GM12875 (cell line): ENCODE measurements around the gene LTA4H.

Experiments
- H3K4me3 ChIP-seq: one replicate; pipeline ENCODE4 v1.5.1; 2011; ENCODE audit warnings: low read depth, low read length, control low read depth
- CTCF ChIP-seq: IDR thresholded peaks from 2 replicates; pipeline ENCODE4 v1.5.1; 2011; ENCODE audit warnings: low read depth, mild to moderate bottlenecking, control low read depth, inconsistent platforms, low read length, moderate library complexity, borderline replicate concordance; ENCODE audit not compliant: insufficient read depth

The LTA4H gene

GRCh38 chr12:96048393-96048969 is 13.1 kb upstream of the LTA4H start:
- TF ChIP-seq CTCF = no peak
- H3K4me3 ChIP-seq = no peak overlapping the region

DNA sequence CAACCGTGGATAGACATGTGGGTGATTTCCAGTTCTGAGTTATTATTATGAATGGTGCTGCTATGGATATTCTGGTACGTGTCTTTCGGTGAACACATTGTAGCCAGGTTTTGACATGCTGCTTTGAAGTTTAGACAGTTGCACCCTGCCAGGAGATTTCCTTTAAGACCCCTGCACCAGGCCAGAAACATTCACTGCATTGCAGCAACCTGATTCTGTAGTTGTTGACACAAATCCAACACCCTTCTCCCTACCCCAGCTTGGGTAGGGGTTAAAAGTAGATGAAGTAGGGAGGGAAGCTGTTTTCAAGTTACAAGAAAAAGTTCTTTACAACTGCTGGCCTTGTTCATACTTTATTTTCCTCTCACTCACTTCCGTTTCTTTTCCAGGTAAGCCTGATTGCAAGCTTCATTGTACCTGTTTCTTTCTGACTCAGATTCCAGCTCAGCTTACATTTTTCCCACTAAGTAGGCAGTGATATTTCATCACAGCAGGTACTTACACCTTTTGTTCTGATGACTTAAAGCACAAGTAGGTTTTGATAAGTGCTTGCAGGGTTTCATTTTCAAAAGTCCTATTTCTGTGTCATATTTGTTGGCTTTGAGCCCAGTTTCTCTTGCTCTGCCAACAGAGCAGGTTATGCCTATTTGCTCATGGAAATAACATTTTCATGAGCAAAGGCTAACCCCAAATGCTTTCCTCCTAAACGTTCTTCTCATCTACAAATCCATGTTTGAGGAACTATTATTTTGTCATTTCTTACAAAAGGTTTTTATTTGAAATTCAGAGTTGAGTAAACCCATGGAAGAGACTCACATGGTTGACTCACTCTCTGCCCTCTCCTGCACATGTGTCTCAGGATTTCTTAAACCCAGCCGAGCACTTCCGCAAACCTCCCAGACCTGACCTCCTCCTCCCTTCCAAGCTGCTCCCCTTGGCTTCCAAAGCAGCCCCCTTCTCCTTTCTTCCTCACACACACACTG is 12.1 kb upstream of the LTA4H start:
- H3K4me3 ChIP-seq = no peak overlapping the region
- no peak for TF ChIP-seq CTCF

DNA sequence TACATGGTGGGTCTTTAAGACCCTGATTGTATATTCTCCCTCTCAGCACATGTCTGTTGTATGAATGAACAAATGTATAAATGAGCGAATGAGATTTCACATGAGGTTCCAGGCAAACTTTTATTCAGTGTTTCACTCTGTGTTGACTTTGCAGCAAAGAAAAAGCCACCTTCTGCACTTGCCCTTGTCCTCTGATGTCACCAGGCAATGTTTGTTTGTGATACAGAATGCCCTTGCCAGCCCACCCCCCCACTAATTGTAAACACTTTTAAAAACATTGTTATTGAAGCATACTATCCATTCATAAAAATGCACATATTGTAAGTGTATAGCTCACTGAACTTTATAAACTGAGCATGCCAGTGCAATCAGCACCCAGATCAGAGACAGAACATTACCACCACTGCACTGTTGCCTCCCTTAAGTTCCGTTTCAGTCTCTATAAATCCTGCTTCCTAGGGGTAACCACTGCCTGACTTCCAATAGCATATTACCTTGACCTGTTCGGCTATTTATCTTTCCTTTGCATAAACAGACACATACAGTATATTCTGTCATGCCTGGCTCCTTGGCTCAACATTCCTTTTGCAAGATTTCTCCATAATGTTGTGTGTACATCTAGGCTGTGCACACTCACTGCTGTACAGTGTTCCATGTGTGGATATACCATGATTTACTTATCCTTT is 11.3 kb upstream of the LTA4H start:
- no peak for TF ChIP-seq CTCF
- H3K4me3 ChIP-seq = no peak overlapping the region

- no peak for TF ChIP-seq CTCF
Measured at GRCh38 chr12:96045566-96045965, 10.2 kb upstream of the LTA4H start.

GRCh38 chr12:96044943-96045290 is 9.5 kb upstream of the LTA4H start:
- TF ChIP-seq CTCF = no peak

More at GRCh38 chr12:96045566-96045965, 10.2 kb upstream of the LTA4H start:
- no peak overlapping the region for H3K4me3 ChIP-seq

DNA sequence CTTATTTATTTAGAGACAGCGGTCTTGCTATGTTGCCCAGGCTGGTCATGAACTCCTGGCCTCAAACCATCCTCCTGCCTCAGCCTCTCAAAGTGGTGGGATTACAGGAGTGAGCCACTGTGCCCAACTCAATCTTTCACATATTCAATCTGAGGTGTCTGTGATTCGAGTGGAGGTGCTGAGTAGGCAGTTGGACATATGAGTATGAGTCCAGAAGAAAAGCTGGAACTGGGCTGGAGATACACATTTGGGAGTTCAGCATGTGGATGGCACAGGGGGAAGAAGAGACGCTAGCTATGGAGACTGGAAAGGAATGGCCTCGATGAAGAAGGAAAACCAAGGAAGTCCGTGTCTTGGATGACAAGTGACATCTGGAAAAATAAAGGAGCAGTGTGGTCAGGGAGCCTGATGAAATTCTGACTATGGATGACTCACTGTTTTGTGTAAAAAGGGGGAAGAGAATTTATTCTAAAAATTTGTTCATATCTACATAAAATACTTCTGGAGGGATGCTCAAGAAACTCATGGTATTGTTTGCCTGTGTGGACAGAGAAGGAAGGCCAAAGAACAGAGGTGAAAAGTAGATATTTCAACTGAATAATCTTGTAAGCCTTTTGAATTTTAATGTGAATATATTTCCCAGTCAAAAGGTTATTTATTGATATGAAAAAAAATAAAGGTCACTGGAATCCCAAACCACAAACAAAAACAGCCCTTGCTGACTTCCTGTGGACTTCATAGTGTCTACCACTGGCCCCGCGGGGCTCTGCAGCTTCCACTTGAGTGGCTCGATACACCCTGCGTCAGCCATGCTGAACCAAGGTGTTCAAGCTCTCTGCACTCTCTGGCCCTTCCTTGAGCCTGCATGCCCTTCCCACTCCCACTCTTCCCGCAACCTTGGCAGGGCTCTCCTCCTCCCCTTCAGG is 8.9 kb upstream of the LTA4H start:
- no peak overlapping the region for H3K4me3 ChIP-seq
- TF ChIP-seq CTCF = no peak

More at GRCh38 chr12:96044943-96045290, 9.5 kb upstream of the LTA4H start:
- H3K4me3 ChIP-seq = no peak overlapping the region
